NCI-H2107 treated with DMSO at 0.1 percent for 48 hours (cell line): Measurements from ENCODE around the gene CCDC186.
A peak's percentile ranks its signal among the peaks of the same experiment; 100 is the strongest.

Source experiments
- DNase-seq: peaks from one replicate; lab custom pipeline; 2025; ENCODE audit not compliant: unreplicated experiment; lab: John Stamatoyannopoulos, UW

CCDC186 gene

GRCh38 chr10:114115661-114116445 is 58.1 kb downstream of the CCDC186 start:
- DNase-seq = no peak

GRCh38 chr10:114110174-114110972 is 63.6 kb downstream of the CCDC186 start:
- DNase-seq = no peak

GRCh38 chr10:114103284-114103683 is 70.7 kb downstream of the CCDC186 start:
- DNase-seq = peak; percentile 47

GRCh38 chr10:114102256-114102655 is 71.7 kb downstream of the CCDC186 start:
- no peak for DNase-seq

GRCh38 chr10:114100848-114101741 is 72.9 kb downstream of the CCDC186 start:
- DNase-seq = no peak

- DNase-seq = no peak
These were observed 77.1 kb downstream of the CCDC186 start for GRCh38 chr10:114096864-114097263.

- DNase-seq = peak; percentile 31
These were observed 78.3 kb downstream of the CCDC186 start for GRCh38 chr10:114095559-114096337.

- no peak for DNase-seq
These were observed 79.2 kb downstream of the CCDC186 start for GRCh38 chr10:114094795-114095194.

GRCh38 chr10:114087655-114088054 is 86.3 kb downstream of the CCDC186 start:
- DNase-seq = no peak

GRCh38 chr10:114087255-114087654 is 86.7 kb downstream of the CCDC186 start:
- no peak for DNase-seq

- no peak for DNase-seq
These were observed 89.8 kb downstream of the CCDC186 start for GRCh38 chr10:114084215-114084614.

- no peak for DNase-seq
These were observed 91.0 kb downstream of the CCDC186 start for GRCh38 chr10:114083040-114083439.

GRCh38 chr10:114081911-114082583 is 92.0 kb downstream of the CCDC186 start:
- DNase-seq = no peak

GRCh38 chr10:114079421-114079820 is 94.6 kb downstream of the CCDC186 start:
- DNase-seq = no peak

GRCh38 chr10:114078346-114078745 is 95.7 kb downstream of the CCDC186 start:
- no peak for DNase-seq

GRCh38 chr10:114077815-114078219 is 96.2 kb downstream of the CCDC186 start:
- DNase-seq = no peak

- DNase-seq = no peak
These were observed 96.7 kb downstream of the CCDC186 start for GRCh38 chr10:114077347-114077746.

- no peak for DNase-seq
These were observed 98.9 kb downstream of the CCDC186 start for GRCh38 chr10:114075093-114075492.

- no peak for DNase-seq
These were observed 100.4 kb downstream of the CCDC186 start for GRCh38 chr10:114073395-114074186.
